ENCODE measurements around the gene FAM83F. TPM values are rescaled to one million over a fixed set of nuclear protein-coding genes. Genes with fewer than 3 reads are reported as not detected.

FAM83F gene
- total and polyA plus RNA-seq, 3 donors from 2014 or later, result 30.2 to 57.7 (median 41.1) TPM

GRCh38 chr22:40084246-40084645 is 89.5 kb downstream of the FAM83F start:
- Histone ChIP-seq H3K4me1 (peaks cover 17% of the 10 kb centered on the region), H3K27ac (no peak overlapping the region), H3K9me3 (no peaks in the 10 kb centered on the region), H3K27me3 (no peaks in the 10 kb centered on the region), H3K4me3 (no peak overlapping the region), H3K36me3 (ENCODE audit: low read depth, missing control alignments) (no peaks in the 10 kb centered on the region)
- TF ChIP-seq CTCF (IDR thresholded peaks at IDR 0.05), result no peak
- no peak for TF ChIP-seq POLR2A (IDR thresholded peaks at IDR 0.05)
- DNase-seq, result no peak
- intact Hi-C loops (cut with DNase I; ENCODE audit: low total_unique reads), result no loop called here
- 89 to 93% methylated on average over 5 of the region's 5 CpGs for WGBS, 2 donors

GRCh38 chr22:40088818-40089217 is 94.1 kb downstream of the FAM83F start:
- 82 to 86% methylated on average over 1 of the region's 1 CpG for WGBS, 2 donors
- intact Hi-C loops (cut with DNase I; ENCODE audit: low total_unique reads), result no loop called here
- TF ChIP-seq POLR2A (IDR thresholded peaks at IDR 0.05) (no peak), CTCF (IDR thresholded peaks at IDR 0.05) (no peak)
- no peaks in the 10 kb centered on the region for H3K9me3 ChIP-seq
- H3K4me1 ChIP-seq, result peaks cover 5% of the 10 kb centered on the region
- no peak for DNase-seq
- H3K36me3 ChIP-seq (ENCODE audit: low read depth, missing control alignments), result no peaks in the 10 kb centered on the region
- no peak overlapping the region for H3K27ac ChIP-seq
- H3K27me3 ChIP-seq, result no peaks in the 10 kb centered on the region
- H3K4me3 ChIP-seq, result no peak overlapping the region

Other genes with a start within 250 kb of the FAM83F start
- gene ENTHD1, start 101.2 kb upstream of the FAM83F start, total RNA-seq, result 10 to 100 TPM; 10.9 to 12.0 TPM
- 21.1 TPM for gene ENTHD1, start 101.2 kb upstream of the FAM83F start, polyA plus RNA-seq (ENCODE audit: insufficient read depth, low read depth, low replicate concordance)
- 1 to 10 TPM; 5.3 to 6.1 TPM for gene GRAP2, start 93.9 kb upstream of the FAM83F start, total RNA-seq
- gene GRAP2, start 93.9 kb upstream of the FAM83F start, polyA plus RNA-seq (ENCODE audit: insufficient read depth, low read depth, low replicate concordance), result 5.0 TPM
- gene TMA7B, start 34.6 kb upstream of the FAM83F start, total RNA-seq, result under 1 TPM; 0.43 to 0.47 TPM
- gene TMA7B, start 34.6 kb upstream of the FAM83F start, polyA plus RNA-seq (ENCODE audit: insufficient read depth, low read depth, low replicate concordance), result not detected
- gene TNRC6B, start 183.0 kb downstream of the FAM83F start, total RNA-seq, result 100 to 1,000 TPM in 1 of 2 donors, 10 to 100 TPM in 1; 79.7 to 122 TPM
- gene TNRC6B, start 183.0 kb downstream of the FAM83F start, polyA plus RNA-seq (ENCODE audit: insufficient read depth, low read depth, low replicate concordance), result 49.2 TPM